ENCODE results near the gene TEP1. TPM values are rescaled to one million over a fixed set of nuclear protein-coding genes. Genes with fewer than 3 reads are reported as not detected.

Gene TEP1
- total and polyA plus RNA-seq, 2 of the 8 experiments (the other 6 are each of a cell fraction or from before 2014, with no cell fraction given) = 6.9 to 10.7 TPM

GRCh38 chr14:20381341-20381740 is 32.0 kb downstream of the TEP1 start:
- no peak overlapping the region; the same call in 1 of the 2 replicates for H4K8ac ChIP-seq (ENCODE audit: extremely low read depth, insufficient read depth, low read length)
- no peak overlapping the region for H3K56ac ChIP-seq (replicated peaks; ENCODE audit: insufficient read length, low read depth, low read length)
- POLR2A ChIA-PET (ENCODE audit: partially characterized antibody) = interaction anchor here (0.7 to 1.0 kb wide), 2 partner anchors 13 to 25 kb away, joined by 3 to 5 read pairs; no protein-coding TSS in a partner anchor
- TF ChIP-seq CEBPB (IDR thresholded peaks at IDR 0.05; ENCODE audit: low read depth, low read length) = no peak
- no peak for TF ChIP-seq SRF (IDR thresholded peaks at IDR 0.05; ENCODE audit: low read depth, low read length)
- H3K4me2 ChIP-seq (ENCODE audit: insufficient read depth in 1 of 2, low read depth in 2 of 2, low read length in 2 of 2) = no peak overlapping the region
- H3K18ac ChIP-seq (ENCODE audit: extremely low read depth, low read length) = no peak overlapping the region
- H4K5ac ChIP-seq (ENCODE audit: insufficient read length, low read depth, low read length) = no peak overlapping the region
- H3K27ac ChIP-seq (ENCODE audit: low read depth, low read length) = no peak overlapping the region
- H2BK5ac ChIP-seq (ENCODE audit: low read depth, low read length) = no peak overlapping the region
- no peaks in the 10 kb centered on the region; a peak in 1 of 7 replicates for H3K27me3 ChIP-seq (replicated peaks in 1 of 4; ENCODE audit: control insufficient read depth in 3 of 4, extremely low read depth in 1 of 4, insufficient read depth in 3 of 4, low read length in 3 of 4)
- no peaks in the 10 kb centered on the region for H3K79me2 ChIP-seq (ENCODE audit: control insufficient read depth in 1 of 2, insufficient read depth in 2 of 2, low read length in 2 of 2)
- H2BK120ac ChIP-seq (replicated peaks; ENCODE audit: low read depth, low read length) = no peak overlapping the region
- WGBS, 2 experiments (ENCODE audit: extremely low coverage in 1 of 2, insufficient coverage in 1 of 2, insufficient read length in 1 of 2, insufficient replicate concordance in 2 of 2, low coverage in 1 of 2, low lambda C conversion rate in 2 of 2, missing lambda C conversion rate in 1 of 2) = 87% methylated on average over 7 of the region's 7 CpGs; no CpG with 5 or more reads in 1 of the 2 experiments
- no peak overlapping the region for H4K91ac ChIP-seq (replicated peaks; ENCODE audit: insufficient read length, low read length)
- no peak overlapping the region for H3K9ac ChIP-seq (replicated peaks in 1 of 4; ENCODE audit: extremely low read depth in 1 of 4, low read depth in 3 of 4, low read length in 3 of 4)
- H3K79me1 ChIP-seq (ENCODE audit: low read depth, low read length) = no peaks in the 10 kb centered on the region
- no peak overlapping the region for H3K14ac ChIP-seq (ENCODE audit: insufficient read length)
- H2BK12ac ChIP-seq (ENCODE audit: low read depth, low read length) = no peak overlapping the region
- no peak overlapping the region for H3K23ac ChIP-seq (ENCODE audit: insufficient read length)
- CTCF ChIA-PET (ENCODE audit: partially characterized antibody) = interaction anchor here (0.8 to 1.5 kb wide), 2 partner anchors 31 to 34 kb away, joined by 4 to 8 read pairs; no protein-coding TSS in a partner anchor
- DNase-seq (ENCODE audit: low read depth in 1 of 2, low spot score in 2 of 2) (no peak), FAIRE-seq (no peak)
- H4K20me1 ChIP-seq (replicated peaks in 1 of 2; ENCODE audit: control insufficient read depth in 1 of 2, insufficient read depth in 2 of 2, low read length in 2 of 2) = peaks cover 2 to 3% of the 10 kb centered on the region in 2 experiments
- H2BK15ac ChIP-seq (ENCODE audit: low read length) = no peak overlapping the region
- peaks cover 3 to 23% (median 15%) of the 10 kb centered on the region in 4 experiments; a peak in 5 of 8 replicates for H3K36me3 ChIP-seq (ENCODE audit: control insufficient read depth in 2 of 4, insufficient read depth in 4 of 4, low read length in 3 of 4)
- no peak overlapping the region for H3K4me3 ChIP-seq (ENCODE audit: extremely low read depth in 1 of 4, insufficient read depth in 2 of 4, low read depth in 3 of 4, low read length in 4 of 4)
- H2BK20ac ChIP-seq (ENCODE audit: low read length) = no peak overlapping the region
- H2AK5ac ChIP-seq (ENCODE audit: low read depth, low read length) = no peak overlapping the region
- no peak overlapping the region for H3K4ac ChIP-seq (replicated peaks; ENCODE audit: insufficient read length, low read depth, low read length)
- no peaks in the 10 kb centered on the region for H3K4me1 ChIP-seq (replicated peaks in 1 of 4; ENCODE audit: control insufficient read depth in 3 of 4, insufficient read depth in 4 of 4, low read length in 3 of 4)
- H2AFZ ChIP-seq (ENCODE audit: low read length) = no peak overlapping the region
- H3K23me2 ChIP-seq (ENCODE audit: low read depth, low read length) = no peaks in the 10 kb centered on the region
- no peaks in the 10 kb centered on the region for H3K9me3 ChIP-seq (ENCODE audit: insufficient read depth in 2 of 2, low read depth in 1 of 2, low read length in 1 of 2)
